ENCODE results near the gene EHMT1.
"Not testable (repeated sequence)": the region's sequence is repeated elsewhere in the genome, so short reads cannot be mapped to it uniquely, and the experiment has no call there.

EHMT1 gene

DNA sequence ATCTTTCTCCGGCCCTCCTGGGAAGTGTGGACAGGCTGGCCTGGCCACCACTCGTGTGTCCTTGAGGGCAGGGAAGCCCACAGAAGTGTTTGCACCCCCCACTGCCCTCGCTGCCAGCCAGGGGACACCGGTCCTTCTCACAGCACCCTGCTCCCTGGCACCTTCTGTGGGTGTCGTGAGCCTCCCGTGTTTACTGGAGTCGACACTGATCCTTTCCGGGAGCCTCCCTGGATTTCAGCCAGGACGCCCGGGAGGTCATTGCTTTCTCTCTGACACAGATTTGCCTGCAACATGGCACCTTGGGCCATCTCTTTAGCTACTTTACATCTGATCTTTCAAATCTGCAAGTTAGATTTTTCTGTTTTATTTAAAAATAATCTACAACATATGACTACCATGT, 138.3 kb downstream of the EHMT1 start:
- DNase-seq (ENCODE audit: extremely low read depth in 1 of 2, low read depth in 1 of 2) = no peak

DNA sequence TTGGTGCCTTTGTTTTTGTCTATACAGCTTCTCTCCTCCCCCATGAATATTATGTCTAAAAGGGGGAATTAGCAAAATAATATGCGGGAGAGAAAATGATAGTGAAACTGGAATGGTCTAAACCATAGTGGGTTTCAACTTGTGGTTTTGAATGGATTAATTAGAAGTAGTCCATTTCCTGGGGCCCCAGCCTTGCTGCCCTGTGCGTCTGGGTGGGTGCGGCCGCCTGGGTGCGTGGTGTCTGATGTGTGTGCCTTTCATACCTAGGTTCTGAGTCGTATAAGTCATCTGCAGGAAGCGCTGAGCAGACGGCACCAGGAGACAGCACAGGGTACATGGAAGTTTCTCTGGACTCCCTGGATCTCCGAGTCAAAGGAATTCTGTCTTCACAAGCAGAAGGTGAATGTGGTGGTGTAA, 138.8 kb downstream of the EHMT1 start:
- no peak for DNase-seq (ENCODE audit: extremely low read depth in 1 of 2, low read depth in 1 of 2)

GRCh38 chr9:137758067-137758466, 139.3 kb downstream of the EHMT1 start:
- no peak for DNase-seq (ENCODE audit: extremely low read depth in 1 of 2, low read depth in 1 of 2)

DNA sequence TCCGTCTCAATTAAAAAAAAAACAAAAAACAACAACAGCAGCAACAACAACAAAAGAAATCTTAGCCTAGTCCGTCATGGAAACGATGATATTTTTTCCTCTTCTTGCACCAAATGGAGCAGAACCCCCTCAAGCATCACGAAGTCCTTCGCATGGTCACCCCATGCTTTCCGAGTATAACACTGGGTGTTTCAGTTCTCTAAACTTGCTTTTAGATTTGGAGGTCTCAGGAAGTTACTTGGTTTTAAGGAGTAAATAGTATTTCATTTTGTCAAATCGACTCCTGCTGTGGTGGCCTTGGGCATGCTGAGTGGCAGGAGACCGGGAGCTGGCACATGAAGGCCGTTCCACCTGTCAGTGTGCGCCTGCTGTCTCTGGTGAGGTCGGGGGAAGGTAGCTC, 140.3 kb downstream of the EHMT1 start:
- no peak for DNase-seq (ENCODE audit: extremely low read depth in 1 of 2, low read depth in 1 of 2)

- no peak for DNase-seq (ENCODE audit: extremely low read depth in 1 of 2, low read depth in 1 of 2)
Observed at GRCh38 chr9:137759649-137760321, 141.0 kb downstream of the EHMT1 start.

DNA sequence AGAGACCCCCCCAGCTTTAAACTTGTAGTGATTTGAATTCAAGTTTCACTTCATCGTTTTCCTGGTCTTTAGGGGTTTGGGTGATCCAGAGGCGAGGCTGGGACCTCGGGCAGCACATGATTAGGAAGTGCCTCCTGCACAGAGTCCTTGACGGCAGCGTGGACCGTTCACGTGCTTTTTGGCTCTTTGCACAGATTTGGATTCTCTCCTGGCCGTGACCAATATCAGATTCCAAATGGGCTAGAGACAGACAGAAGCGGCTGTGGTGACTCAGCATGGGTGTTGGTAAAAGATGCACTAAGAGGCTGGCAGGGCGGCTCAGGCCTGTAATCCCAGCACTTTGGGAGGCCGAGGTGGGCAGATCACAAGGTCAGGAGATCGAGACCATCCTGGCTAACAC, 141.6 kb downstream of the EHMT1 start:
- no peak for DNase-seq (ENCODE audit: extremely low read depth in 1 of 2, low read depth in 1 of 2)

DNA sequence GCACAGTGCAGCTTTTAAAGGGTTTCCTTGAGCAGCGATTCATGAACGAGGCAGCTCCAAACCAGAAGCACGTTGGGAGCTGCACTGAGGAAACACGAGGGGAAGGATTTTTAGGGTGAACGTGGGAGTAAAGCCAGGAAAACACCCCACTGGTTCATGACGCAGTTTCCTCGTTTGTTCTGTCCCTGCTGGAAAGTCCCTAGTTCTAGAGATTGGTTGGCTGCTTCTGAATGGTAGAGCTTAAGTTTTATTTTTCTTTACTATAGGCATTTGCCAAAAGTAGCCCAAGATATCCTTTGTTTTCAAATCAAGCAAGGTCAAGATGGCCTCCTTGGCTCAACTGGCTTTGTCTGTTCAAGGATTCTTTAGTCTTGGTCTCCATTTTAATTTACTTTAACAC, 142.2 kb downstream of the EHMT1 start:
- no peak for DNase-seq (ENCODE audit: extremely low read depth in 1 of 2, low read depth in 1 of 2)

GRCh38 chr9:137761793-137762192, 143.0 kb downstream of the EHMT1 start:
- DNase-seq (ENCODE audit: extremely low read depth in 1 of 2, low read depth in 1 of 2) = no peak

DNA sequence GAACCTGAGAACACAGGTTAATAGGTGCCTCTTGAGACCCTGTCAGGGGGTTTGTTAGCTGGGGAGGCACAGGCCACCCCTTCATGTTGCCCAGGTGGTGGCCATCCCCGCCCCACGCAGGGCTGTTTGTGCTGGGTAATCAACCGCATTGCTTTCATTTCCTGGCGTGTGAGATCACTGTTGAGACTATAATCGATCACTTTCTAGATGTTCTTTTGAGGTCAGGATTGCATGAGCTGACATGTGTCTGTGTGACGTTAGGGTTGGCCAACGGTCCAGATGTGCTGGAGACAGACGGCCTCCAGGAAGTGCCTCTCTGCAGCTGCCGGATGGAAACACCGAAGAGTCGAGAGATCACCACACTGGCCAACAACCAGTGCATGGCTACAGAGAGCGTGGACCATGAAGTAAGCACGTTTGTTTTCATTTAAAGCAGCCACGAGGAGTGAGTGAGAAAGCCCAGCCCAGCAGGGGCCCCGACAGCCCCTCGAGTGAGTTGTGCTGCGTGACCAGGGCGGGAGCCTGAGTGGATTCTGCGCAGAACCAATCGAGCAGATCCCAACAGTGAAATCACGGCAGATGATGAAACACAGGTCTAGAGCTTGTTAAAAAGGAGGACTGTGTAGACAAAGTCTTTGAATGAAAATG, 143.7 kb downstream of the EHMT1 start:
- no peak for DNase-seq (ENCODE audit: extremely low read depth in 1 of 2, low read depth in 1 of 2)

- no peak for DNase-seq (ENCODE audit: extremely low read depth in 1 of 2, low read depth in 1 of 2)
Observed at GRCh38 chr9:137763271-137763955, 144.6 kb downstream of the EHMT1 start.

DNA sequence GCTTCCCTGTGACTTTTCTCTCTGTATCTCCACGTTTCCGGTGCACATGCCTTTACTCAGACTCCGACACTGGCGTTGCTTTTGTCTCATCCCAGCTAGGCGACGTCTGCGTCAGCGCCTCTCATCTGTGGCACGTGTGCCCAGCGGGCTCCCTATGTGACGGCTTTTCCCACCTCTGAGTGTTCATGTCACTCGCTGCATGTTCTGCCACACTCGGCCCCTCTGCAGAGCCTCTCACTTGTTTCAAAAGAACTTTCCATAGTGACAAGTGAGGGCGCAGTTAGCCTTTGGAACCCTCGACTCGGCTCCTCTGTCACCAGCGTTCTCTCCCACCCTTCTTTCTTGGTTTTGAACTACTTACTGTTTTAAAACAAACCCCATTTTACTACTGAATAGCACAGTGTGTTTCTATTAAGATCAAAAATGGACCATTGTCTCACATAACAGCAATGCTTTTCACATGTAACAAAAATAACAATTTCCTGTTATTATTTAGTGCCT, 145.4 kb downstream of the EHMT1 start:
- no peak for DNase-seq (ENCODE audit: extremely low read depth in 1 of 2, low read depth in 1 of 2)

GRCh38 chr9:137764981-137765380, 146.2 kb downstream of the EHMT1 start:
- no peak for DNase-seq (ENCODE audit: extremely low read depth in 1 of 2, low read depth in 1 of 2)

DNA sequence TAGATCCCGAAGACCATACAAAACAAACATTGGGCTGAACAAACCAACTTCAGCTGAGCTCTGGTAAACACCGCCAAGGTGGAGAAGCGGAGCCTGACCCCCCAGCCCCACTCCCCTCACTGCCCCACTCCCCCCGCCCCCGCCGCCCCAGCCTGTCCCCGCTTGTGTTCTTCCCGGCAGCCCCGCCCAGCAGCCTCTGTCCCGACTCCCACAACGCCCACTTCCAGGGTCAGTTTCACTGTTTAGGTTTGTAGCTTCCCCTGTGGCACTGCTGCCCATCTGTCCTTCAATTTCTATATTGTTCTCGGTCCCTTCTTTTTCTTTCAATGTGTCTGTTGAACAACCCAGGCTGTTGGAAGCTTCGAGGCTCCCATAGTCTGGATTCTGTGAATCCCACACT, 146.7 kb downstream of the EHMT1 start:
- DNase-seq (ENCODE audit: extremely low read depth in 1 of 2, low read depth in 1 of 2) = no peak

DNA sequence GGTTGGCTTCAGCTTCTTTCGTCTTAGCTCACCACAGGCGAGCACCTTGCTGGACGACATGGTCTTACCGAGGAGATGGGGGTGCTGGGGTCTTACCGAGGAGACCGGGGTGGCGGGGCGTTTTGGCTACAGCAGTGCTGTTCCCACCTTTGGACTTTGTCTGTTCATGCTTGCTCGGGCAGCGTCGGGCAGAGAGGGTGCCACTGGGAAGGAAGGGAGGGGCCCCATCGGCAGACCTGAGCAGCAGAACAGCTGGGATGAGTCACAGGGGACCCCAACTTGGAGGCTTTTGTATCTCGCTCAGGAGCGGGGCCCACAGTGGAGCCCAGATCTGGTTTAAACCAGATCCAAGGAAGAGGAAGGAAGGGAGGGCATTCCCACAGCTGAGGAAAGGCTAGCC, 152.8 kb downstream of the EHMT1 start:
- no peak for DNase-seq (ENCODE audit: extremely low read depth in 1 of 2, low read depth in 1 of 2)

DNA sequence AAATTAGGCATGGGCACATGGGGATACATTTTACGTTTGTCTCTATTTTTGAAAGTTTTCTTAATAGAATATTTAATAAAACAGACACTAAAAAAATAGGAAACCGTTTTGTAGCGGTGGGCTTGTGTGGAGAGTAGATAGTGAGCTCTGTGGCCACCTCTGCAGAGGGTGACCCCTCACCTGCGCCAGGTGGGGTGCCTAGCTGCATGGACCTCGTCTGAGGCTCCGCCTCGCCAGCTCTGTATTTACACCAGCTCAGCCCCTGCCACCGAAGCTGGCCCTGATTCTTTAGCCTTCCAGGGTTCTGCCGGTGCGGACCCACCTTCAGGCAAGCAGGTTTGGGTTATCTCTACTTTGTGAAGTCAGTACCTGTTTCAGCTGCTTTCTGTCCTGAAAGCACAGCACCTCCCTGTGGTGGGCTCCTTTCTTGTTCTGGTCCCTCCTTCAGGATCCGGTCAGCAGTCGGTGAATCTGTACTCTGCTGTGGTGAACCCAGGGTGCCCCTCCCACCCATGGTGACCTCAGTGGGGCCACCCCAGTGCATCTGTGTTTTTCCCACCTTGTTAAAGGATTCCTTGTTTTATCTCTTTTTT, 153.6 kb downstream of the EHMT1 start:
- no peak for DNase-seq (ENCODE audit: extremely low read depth in 1 of 2, low read depth in 1 of 2)

GRCh38 chr9:137774775-137775386, 156.1 kb downstream of the EHMT1 start:
- DNase-seq (ENCODE audit: extremely low read depth in 1 of 2, low read depth in 1 of 2) = no peak

- no peak for DNase-seq (ENCODE audit: extremely low read depth in 1 of 2, low read depth in 1 of 2)
Observed at GRCh38 chr9:137776306-137776995, 157.6 kb downstream of the EHMT1 start.

- DNase-seq (ENCODE audit: extremely low read depth in 1 of 2, low read depth in 1 of 2) = no peak
Observed at GRCh38 chr9:137777761-137778160, 159.0 kb downstream of the EHMT1 start.

- no peak for DNase-seq (ENCODE audit: extremely low read depth in 1 of 2, low read depth in 1 of 2)
Observed at GRCh38 chr9:137778336-137778735, 159.5 kb downstream of the EHMT1 start.

DNA sequence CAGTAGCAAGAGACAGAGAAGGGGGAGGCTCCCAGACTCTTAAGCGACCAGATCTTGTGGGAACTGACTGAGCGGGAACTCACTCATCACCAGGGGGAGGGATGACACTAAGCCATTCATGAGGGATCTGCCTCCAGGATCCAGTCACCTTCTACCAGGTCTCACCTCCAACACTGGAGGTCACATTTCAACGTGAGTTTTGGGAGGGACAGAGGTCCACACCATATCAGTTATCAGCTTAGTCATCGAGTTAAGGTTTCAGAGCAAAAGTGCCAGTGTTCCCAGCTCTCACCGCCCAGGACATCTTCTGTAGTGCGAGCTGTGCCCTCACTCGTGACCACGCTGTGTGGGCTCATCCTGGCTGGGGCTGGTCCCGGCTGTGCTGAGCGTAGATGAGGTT, 160.1 kb downstream of the EHMT1 start:
- DNase-seq (ENCODE audit: extremely low read depth in 1 of 2, low read depth in 1 of 2) = no peak

- not testable (repeated sequence) for DNase-seq (ENCODE audit: extremely low read depth in 1 of 2, low read depth in 1 of 2)
Observed at GRCh38 chr9:137780031-137780430, 161.2 kb downstream of the EHMT1 start.
